Astrocyte of the hippocampus (primary cell): ENCODE measurements around the gene ANO1.

ENCODE experiments used
- DNase-seq: peaks from one replicate; pipeline ENCODE4 v3.0.0; 2011; ENCODE audit warnings: low read depth, low spot score

ANO1 gene

DNA sequence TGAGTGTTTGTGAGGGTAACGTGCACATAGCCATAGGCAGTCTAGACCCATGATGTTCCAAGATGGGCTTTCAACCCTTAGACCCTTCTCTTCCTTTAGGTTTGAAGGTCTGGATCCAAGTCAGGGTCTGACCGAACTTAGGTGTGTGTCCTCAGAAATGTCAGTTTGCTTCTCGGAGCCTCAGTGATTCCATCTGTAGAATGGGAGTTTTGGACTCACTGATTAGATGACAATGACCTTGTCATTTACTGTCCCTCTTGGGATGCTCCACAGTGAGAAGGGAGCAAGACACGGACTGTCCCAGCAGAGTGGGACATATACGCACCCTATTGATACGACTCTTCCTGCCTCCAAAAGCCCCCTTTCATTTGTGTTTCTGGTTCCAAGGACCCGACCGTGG lies 37.7 kb downstream of the ANO1 start:
- DNase-seq: no peak

DNA sequence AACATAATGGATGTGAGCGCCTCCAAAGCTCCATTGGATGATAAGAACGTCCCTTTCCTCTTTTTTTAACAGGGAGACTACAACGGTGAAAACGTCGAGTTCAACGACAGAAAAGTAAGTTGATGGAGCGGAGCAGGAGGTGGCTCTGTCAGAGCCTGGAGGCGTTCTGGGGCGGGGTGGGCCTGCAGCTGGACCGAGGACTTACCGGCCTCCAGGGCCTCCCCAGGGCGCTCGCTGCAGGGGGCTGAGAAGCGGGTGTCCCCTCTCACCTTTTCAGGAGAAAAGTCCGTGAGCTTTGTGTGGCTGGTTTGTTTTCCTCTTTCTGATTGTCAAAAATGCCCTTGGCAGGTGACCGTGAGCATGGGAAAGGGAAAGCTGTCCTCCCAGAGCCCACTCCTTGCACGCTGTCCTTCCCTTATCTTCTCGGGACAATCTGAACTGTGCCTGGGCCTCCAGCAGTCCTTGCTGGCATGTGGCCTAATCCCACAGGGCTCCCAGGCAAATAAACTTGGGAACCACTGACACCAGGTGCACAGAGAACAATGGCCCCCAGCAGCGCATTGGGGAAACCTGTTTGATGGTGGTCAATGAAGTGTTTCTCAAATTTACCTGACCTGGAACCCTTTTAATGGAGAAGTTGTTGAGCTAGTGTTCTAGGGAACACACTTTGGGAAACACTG lies 38.4 kb downstream of the ANO1 start:
- DNase-seq: no peak

DNA sequence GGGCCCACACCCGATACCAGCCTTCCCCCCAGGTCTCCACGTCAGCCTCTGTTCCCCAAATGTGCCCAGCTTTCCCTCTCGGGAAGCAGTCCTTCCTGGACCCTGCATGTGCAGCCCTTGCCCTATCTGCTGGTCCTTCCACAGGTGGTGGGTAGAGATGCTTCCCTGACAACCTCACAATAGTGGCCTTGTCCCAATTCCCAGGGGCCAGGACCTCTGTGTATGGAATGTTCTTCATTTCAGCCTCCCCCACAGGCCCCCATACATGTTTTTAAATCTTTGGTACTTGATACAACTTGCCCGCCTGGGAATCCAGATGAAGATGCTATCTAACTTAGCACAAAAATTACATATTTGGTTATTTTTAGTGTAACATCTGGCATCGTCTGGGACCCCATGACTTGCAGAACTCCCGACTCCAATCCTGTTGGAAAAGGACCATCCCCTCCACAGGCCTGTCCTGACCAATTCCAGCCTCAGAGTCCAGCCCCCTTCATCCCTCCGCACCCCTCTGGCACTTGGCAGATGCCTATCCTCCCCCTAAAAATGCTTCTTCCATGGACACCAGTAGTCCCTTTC lies 39.5 kb downstream of the ANO1 start:
- no peak for DNase-seq

DNA sequence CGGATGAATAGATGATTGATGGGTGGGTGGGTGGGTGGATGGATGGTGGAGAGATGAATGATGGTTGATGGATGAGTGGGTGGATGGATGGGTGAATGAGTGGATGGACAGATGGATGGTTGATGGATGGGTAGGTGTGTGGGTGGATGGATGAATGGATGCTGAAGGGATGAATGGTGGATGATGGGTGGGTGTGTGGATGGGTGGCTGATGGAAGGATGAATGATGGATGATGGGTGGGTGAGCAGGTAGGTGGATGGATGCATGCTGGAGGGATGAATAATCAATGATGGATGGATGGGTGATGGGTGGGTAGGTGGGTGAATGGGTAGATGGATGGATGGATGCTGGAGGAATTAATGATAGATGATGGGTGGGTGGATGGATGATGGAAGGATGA lies 40.5 kb downstream of the ANO1 start:
- DNase-seq: no peak

DNA sequence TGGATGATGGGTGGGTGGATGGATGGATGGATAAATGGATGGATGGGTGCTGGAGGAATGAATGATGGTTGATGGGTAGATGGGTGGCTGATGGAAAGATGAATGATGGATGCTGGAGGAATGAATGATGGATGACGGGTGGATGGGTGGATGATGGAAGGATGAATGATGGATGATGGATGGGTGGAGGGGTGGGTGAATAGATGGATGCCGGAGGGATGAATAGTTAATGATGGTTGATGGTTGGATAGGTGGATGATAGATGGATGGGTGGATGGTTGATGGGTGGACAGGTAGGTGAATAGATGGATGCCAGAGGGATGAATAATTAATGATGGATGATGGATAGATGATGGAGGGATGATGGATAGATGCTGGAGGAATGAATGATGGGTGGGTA lies 41.4 kb downstream of the ANO1 start:
- no peak for DNase-seq

DNA sequence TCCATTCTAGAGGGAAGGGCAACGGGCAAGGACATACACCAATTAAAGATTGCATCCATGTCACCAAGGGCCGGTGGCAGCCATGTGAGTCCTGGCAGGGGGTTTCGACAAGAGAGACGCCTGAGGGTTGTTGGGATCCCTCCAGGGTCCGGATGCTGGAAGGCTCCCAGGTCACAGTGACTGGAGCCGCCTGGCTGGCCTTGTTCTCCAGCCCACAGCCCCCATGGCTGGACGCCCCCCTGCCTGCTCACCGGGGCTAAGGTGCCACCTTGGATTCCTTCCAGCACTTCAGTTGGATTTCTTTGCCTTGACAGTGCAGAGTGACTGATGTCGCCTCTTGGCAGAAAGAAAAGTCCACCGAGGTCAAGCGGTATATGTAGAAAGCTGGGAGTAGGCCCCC lies 42.6 kb downstream of the ANO1 start:
- DNase-seq: no peak

DNA sequence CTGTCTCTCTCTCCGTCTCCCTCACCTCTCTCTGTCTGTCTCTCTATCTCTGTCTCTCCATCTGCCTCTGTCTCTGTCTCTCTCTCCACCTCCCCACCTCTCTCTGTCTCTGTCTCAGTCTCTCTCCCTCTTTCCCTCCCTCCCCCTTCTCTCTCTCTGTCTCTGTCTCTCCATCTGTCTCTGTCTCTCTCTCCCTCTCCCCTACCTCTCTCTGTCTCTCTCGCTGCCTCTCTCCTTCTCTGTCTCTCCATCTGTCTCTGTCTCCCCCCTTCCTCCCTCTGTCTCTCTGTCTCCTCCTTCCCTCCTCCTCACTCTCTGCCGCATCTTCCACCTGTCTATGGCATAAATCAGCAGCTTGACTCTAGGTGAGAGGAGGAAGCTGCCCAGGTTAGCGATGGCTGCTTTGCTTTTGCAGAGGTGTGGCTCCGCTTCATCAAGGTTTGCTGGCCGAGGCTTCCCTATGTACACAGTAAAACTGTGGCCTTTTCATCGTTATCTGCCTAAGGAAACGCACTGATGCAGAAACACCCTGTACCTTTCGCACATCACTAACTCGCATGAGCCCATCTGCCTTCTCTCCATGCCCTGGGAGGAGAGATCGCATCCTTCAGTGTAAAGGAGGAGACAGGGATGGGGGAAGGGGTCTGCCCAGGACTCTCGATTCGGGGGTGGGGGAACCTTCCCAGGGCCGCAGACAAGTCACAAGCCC lies 44.5 kb downstream of the ANO1 start:
- DNase-seq: no peak

DNA sequence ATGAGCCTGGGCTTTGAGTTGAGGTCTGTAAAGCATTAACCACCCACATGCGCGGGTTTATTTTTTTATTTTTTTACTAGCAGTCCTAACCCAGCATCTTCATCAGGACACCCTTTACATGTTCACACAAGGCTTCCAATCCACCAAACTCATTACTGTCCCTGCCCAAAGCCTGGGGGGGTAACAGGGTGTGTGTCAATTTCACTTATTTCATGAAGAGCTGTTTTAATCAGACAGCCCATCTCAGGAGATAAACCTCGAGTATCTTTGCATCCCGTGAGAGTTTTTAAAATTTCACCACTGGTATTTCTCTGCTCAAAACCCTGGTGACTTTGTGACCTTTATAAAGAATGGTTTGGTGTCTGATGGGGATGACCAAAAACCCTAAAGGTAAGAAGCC lies 45.6 kb downstream of the ANO1 start:
- no peak for DNase-seq

DNA sequence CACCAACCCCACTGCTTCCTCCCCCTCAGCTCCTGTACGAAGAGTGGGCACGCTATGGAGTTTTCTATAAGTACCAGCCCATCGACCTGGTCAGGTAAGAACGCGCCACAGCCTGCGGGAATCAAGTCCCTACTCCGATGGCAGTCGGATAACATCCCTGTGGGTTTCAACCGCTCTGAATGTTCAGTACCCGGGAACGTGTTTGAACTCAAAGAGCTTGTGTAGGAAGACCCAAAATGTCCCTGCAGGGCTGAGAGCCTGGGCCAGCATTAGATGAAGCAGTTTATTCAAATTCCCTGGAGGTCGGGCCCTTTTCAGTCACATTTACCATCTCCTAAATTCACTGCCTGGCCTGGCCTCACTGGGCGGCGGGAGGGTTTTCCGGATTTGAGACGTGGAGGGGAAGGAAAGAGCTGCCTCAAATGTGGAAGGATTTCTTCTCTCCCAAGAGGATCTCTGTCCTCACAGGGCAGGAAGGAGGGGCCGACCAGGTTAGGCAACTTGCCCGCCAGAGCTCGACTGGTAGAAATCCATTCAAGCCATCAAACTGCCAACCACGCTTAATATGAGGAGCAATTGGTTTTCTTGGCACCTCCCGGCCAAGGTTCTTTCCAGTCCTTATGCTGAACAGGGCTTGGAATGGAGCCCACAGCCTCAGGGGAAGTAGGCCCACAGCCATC lies 46.3 kb downstream of the ANO1 start:
- DNase-seq: peak; percentile 45

DNA sequence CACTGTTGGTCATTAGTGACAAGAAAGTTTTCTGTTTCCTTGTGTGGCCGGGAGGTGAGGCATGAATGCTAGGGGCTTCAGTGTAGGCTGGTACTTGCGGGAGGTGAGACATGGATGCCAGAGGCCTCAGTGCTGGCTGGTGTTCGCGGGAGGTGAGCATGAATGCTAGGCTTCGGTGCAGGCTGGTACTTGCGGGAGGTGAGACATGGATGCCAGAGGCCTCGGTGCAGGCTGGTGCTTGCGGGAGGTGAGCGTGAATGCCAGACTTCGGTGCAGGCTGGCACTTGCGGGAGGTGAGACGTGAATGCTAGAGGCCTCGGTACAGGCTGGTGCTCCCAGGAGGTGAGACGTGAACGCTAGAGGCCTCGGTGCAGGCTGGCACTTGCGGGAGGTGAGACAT lies 48.4 kb downstream of the ANO1 start:
- no peak for DNase-seq

DNA sequence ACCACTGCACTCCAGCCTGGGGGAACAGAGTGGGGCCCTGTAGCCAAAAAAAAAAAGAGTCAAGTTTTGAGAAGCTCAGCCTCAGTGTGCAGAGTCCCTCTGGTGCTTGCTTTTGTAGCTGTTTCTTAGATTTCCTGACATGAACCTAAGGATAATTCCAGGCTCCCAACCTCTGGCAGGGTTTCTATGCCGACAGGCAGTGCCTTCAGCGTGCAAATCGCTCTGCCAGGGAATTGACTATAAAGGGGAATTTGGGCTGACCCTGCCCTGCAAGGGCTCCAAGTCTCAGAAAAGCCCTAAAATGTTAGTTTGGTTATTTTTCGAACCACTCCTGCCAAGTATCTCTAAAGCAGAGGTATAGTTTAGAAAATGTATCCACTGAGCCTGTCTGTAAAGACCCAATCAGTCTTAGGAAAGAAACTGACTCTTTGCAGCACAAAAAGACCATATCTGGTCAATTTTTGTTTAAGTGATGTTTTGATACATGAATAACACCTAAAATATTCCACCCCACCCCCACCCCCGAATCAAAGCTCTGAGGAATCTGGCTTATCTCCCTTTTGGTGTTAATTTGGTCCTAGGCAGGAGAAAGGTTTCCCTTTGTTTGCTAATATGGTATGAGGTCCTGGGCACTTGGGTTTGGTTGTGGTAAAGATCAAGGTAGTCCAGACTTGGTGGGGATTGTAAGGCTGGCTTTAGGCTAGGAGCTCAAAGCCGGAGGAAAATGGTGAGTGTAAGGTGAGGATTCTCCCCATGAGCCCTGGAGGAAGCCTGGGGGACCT lies 49.7 kb downstream of the ANO1 start:
- DNase-seq: peak; percentile 76

DNA sequence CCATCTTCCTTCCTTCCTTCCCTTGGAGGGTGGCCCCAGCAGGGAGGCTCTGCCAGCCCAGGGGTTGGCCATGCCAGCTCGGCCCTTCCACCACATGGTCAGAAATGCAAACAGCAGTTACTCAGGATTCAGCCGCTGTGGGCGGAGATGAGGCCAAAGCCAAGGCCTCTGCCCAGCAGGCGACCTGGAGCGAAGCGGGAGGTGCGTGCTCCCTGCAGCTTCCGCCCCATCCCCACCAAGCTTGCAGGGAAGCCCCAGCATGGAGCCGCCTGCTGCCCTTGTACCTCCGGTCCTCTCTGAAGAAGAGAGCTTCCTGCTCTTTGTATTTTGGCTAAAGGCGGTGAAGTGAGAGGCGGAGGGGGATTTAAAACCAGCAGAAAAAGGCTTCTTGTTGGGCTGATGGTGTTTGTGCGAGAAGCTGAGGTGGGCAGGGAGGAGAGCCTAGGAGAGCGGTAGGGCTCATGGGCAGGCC lies 50.4 kb downstream of the ANO1 start:
- DNase-seq: peak; percentile 68

DNA sequence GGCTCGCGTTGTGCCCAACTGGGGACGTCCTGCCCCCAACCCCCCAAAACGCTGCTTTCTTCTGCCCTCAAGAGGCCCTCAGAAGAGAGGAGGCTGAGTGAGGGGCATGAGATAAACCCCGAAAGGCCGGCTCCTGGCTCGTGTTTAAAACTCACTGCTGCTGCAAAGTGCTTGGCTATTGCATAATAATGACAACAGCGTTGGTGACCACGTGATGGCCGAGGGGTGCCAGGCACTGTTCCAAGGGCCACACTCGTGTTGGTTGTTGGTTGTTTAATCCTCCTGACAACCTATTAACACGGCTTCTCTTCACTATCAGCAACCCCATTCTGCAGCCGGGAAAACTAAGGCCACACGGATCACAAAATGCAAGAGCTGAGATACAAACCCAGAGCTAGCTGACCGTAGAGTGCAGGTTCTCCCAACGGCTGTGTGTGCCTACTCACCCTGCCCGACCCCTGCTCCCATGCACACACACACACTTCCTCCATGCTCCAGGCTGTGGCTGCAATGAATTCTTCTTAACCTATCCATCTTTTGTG lies 51.0 kb downstream of the ANO1 start:
- no peak for DNase-seq

DNA sequence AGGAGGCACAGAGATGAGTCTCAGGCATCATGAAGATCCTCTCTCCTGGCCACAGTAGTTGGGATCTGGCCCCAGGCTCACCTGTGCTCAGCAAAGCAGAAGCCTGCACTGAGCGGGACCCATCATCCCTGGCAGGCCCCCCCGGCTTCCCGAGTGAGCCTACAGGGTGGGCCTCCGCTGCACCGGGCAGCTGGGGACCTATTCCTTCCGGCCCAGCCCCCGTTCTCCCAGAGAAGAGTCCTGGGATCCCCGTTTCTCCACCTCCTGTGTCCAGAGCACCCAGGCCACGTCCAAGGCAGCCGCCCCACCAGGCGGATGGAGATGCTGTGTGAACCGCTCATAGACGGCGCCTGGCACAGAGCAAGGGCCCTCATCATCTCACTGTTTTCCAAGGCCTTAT lies 52.5 kb downstream of the ANO1 start:
- no peak for DNase-seq

DNA sequence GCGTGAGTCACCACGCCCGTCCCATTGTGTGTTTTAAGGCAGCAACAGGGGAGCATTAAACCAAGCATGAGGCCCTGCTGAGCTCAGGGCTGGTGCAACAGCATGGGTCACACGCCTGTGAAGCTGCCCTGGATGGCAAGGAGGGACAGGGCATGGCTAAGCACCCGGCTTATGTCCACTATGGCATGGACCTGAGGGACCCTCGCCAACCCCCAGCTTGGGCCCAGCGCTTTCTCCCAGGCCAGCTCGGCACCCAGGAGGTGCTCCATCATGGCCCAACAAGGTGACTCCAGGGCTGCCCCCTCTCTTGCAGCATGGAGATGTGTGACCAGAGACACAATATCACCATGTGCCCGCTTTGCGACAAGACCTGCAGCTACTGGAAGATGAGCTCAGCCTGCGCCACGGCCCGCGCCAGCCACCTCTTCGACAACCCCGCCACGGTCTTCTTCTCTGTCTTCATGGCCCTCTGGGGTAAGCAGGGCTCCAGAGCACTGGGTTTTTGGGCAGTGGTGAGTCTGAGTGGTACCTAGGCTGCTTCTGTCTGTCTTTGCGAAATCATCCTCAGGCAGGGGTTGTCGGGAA lies 53.6 kb downstream of the ANO1 start:
- DNase-seq: no peak

DNA sequence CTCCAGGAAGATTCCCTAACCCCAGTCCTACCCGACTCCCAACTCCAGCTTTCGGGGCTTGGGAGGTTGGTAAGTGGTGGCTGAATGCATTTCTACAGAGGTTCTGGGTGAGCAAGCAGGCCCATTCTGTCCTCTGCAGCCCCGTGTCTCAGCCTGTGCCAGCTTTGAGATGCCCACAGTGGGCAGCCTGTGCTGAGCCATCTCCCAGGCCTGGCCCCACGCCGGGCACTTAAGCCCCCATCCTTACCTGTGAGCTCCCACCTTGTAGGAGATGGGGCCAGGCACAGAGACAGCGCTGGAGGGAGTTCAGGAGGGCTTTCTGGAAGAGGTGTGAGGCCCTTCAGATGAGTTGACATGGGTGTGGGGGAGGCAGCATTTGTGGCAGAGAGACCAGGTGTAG lies 54.5 kb downstream of the ANO1 start:
- DNase-seq: no peak

DNA sequence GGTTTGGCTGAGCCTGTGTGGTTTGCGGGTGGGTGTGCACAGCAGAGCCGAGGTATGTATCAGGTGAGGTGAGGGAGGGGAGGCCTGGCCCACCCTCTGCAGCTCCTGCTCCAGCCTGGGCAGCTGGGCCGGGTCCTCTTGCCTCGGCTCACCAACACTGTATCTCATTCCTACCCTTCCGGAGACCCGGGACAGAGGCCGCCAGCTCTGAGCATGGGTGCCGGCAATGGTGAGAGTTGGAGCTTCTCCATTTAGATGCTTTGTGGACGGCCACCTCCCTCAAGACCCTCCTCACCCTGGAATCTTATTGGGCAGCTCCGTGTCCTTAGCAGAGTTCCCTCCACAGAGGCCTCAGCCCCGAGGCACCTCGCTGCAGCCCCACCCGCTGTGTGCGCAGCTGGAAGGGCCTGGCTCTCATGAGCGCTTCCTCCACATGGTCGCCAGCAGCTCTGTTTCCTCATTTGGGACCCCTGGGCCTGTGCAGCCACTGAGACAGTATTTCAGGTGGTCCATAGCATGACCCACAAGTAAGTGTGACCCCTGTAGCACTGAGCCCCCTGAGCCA lies 55.7 kb downstream of the ANO1 start:
- no peak for DNase-seq

DNA sequence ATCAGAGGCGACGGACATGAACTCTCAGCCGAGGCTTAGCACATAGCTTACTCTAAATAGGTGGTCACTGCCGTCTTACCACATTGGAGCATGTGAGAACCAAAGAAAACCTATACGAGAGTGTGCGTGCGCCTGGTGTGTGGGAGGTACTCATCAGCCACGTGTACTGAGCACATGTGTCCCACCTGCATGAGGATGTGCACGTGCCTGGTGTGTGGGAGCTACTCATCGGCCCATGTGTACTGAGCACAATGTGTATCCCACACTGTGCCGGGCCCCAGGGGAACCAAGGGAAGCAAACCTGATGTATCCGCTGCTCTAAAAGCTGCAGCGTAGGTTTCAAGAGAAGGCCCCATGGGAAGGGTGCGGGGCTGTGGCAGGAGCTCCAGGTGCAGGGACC lies 56.4 kb downstream of the ANO1 start:
- no peak for DNase-seq

DNA sequence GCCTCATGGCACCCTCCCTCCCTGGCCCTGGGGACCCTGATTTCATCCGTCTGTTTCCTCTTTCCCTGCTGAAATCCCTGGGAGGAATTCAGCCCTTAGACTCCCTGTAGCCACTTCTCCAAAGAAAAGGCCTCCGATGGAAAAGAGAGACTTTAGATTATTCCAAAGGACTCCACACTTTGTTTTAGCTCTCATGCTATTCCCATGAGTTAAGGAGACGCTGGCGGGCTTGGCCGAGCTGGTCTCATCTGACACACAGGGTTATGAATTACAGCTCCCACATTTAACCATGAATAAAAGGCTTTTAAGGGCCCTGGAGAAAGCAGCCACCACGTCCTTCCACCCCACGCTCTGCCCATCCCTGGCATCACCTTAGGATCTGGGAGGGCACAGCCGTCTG lies 57.0 kb downstream of the ANO1 start:
- no peak for DNase-seq

DNA sequence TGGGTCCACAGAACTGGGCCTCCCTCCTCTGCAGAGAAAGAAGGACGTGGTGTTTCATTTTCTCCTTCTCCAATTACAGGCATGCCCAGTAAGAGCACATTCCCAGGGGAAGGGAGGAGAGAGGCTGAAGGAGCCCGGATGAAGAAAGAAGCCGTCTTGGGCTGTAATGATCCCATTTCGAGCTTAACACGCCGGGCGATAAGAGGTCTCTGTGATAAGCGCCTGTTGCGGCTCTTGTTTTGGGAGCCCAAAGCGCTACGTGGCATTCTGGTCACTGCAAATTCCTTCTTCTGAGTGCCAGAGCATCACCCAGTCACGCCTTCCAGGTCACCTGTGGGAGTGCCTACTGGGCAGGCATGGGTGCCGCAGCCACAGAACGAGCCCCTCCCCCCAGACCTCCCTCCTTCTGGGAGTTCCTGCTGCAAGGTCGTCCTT lies 57.5 kb downstream of the ANO1 start:
- DNase-seq: no peak

DNA sequence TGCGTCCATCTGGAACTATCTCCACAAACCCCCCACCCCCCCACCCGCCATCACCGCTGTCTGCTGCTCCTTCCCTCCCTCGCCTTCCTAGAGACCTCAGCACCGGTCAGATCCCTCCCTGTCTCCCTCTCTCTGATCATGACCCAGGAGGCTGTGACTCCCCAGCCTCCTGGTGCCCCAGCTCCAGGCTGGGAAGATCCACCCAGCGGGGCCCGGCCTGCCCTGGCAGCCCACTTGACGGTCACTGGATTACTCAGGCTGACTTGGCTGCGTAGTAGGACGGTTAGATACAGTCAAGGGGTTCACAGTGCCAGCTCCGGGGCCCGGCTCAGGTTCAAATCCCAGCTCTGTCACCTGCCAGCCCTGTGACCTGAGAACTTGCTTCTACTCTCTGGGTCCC lies 59.3 kb downstream of the ANO1 start:
- no peak for DNase-seq
